HG03095 (cell line): Measurements from ENCODE around the gene TYROBP.
"Not testable (repeated sequence)": the region's sequence is repeated elsewhere in the genome, so short reads cannot be mapped to it uniquely, and the experiment has no call there.

Experiments
- ATAC-seq: cut with Tn5 transposase; IDR thresholded peaks from one replicate; pipeline ENCODE4 v1.9.1; 2021; ENCODE audit warnings: moderate library complexity; ENCODE audit not compliant: unreplicated experiment

The TYROBP gene

DNA sequence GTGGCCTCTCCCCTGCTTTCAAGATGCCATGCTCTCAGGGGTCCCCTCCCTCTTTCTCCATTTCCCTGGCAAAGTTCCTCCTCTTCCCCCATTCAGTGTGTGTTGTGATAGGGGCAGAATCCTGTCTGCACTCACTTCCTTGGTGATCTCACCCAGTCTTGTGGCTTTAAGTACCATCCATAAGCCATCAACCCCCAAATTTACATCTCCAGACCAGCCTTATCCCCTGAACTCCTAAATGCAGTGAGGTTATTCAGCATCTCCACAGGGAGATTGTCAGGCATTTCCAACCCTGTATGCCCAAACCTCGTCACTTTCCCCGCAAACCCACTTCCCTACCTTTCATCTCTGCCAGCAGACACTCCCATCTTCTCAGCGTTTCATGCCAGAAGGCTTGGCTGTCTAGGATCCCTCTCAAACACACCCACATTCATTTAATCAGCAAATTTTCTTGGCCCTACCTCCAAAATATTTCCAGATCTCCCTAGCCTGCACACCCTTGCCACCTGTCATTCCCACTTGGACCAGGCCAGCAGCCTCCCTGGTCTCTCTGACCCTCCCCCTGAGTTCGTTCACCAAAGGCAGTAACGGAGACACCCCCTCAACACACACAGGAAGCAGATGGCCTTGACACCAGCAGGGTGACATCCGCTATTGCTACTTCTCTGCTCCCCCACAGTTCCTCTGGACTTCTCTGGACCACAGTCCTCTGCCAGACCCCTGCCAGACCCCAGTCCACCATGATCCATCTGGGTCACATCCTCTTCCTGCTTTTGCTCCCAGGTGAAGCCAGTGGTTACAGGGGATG, 6.0 kb downstream of the TYROBP start, which contains the start of gene HCST:
Gene HCST, plus strand, starts transcription at position 676 of the 808 bp plus-strand sequence. Its CDS starts 65 bp downstream, at position 741.
- no peak for ATAC-seq

GRCh38 chr19:35901055-35901644, 6.9 kb downstream of the TYROBP start:
- ATAC-seq = no peak

- ATAC-seq = no peak
Measured at GRCh38 chr19:35899547-35900214, 8.4 kb downstream of the TYROBP start.

- no peak for ATAC-seq
Measured at GRCh38 chr19:35898499-35898809, 9.6 kb downstream of the TYROBP start.

- ATAC-seq = no peak
Measured at GRCh38 chr19:35897706-35898451, 10.2 kb downstream of the TYROBP start.

GRCh38 chr19:35896643-35897040, 11.5 kb downstream of the TYROBP start:
- ATAC-seq = no peak

DNA sequence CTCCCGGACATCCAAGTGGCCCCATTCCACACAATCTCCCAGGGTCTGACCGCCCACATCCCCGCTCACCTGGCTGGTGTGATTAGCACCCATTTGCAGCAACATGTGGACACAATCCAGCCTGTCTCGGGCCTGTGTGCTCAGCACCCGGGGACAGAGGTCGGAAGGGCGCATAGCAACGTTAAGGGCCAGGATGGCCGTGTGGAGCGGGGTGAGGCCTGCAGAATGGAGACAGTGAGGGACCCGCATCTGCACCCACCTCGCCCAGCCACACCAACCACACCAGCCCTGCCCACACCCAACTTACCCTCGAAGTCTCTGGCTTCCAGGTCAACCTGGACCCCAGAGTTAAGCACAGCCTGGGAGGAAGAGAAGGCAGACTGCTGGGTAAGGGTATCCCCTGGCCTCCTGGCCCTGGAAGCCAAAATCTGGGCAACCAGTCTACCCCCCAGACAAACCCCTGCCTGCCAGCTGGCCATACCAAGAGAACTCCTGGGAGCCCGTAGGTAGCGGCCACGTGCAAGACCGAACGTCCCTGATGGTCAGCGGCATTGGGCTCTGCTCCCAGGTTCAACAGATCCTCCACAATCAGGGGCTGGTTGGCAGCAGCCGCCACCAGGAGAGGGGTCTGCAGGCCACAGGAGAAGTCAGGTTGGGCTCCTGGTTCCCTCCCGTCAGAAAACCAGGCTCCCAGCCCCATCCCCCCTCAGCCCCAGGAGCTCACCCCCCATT, 12.0 kb downstream of the TYROBP start:
- no peak for ATAC-seq

DNA sequence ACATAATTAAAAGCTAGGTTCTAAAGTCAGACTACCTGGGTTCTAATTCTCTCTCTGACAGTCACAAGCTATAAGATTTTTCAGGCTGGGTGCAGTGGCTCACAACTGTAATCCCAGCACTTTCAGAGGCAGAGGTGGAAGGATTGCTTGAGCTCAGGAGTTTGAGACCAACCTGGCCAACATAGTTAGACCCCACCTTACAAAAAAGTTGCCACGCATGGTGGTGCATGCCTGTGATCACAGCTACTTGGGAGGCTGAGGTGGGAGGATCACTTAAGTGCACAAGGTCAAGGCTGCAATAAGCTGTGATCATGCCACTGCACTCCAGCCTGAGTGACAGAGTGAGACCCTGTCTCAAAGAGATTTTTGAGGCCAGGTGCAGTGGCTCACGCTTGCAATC, 13.8 kb downstream of the TYROBP start:
- no peak for ATAC-seq

- not testable (repeated sequence) for ATAC-seq
Measured at GRCh38 chr19:35891819-35892218, 16.3 kb downstream of the TYROBP start.

DNA sequence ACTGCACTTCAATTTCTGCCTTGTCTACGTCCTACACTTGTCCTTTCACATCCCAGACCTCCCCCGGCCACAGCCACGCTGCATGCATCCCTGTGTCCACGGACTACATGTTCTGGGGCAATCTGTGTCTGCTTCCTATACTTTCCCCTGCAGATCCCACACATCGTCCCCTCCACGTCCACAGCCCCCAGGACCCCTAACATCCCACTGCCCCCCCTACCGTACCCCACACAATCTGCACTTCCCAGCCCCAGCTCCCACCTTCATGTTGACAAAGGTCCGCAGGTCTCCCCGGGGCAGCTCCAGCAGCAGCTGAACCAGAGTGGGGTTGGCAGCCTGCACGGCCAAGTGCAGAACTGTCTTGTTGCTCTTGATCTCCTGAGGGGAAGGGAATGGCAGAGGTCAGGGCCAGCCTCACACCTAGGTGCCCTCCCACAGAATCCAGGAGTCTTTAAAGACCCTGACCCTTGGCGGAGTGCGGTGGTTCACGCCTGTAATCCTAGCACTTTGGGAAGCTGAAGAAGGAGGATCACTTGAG, 17.9 kb downstream of the TYROBP start:
- no peak for ATAC-seq

- ATAC-seq = no peak
Measured at GRCh38 chr19:35889370-35890112, 18.6 kb downstream of the TYROBP start.

- no peak for ATAC-seq
Measured at GRCh38 chr19:35888398-35888797, 19.7 kb downstream of the TYROBP start.

DNA sequence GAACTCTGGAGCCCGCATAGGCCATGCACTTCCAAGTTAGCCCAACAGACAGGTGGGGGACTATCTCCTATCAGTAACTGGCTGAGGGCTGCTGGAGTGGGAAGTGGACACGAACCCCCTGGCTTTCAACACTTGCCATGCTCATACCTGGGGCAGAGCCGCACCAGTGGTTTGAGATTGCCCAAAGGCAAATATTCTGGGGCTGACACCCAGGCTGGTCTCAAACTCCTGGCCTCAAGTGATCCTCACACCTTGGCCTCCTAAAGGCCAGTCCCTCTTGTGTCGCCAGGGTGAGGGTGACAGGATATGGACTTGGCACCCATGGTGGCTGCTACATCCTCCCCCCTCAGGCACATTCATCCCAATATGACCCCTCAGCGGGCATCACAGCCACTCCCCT, 20.9 kb downstream of the TYROBP start:
- no peak for ATAC-seq

GRCh38 chr19:35885904-35886303, 22.2 kb downstream of the TYROBP start:
- ATAC-seq = no peak

GRCh38 chr19:35885225-35885738, 22.8 kb downstream of the TYROBP start:
- no peak for ATAC-seq

DNA sequence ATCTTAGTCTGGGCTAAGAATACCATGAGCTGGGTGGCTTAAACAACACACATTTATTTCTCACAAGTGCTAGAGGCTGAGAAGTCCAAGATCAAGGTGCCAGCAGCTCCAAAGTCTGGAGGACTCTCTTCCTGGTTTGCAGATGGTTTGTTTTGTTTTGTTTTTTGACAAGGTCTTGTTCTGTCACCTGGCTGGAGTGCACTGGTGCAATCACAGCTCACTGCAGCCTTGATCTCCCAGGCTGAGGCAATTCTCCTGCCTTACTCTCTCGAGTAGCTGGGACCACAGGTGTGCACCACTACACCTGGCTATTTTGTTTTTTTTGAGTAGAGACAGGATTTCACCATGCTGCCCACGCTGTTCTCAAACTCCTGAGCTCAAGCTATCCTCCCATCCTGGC, 24.2 kb downstream of the TYROBP start:
- ATAC-seq = no peak

DNA sequence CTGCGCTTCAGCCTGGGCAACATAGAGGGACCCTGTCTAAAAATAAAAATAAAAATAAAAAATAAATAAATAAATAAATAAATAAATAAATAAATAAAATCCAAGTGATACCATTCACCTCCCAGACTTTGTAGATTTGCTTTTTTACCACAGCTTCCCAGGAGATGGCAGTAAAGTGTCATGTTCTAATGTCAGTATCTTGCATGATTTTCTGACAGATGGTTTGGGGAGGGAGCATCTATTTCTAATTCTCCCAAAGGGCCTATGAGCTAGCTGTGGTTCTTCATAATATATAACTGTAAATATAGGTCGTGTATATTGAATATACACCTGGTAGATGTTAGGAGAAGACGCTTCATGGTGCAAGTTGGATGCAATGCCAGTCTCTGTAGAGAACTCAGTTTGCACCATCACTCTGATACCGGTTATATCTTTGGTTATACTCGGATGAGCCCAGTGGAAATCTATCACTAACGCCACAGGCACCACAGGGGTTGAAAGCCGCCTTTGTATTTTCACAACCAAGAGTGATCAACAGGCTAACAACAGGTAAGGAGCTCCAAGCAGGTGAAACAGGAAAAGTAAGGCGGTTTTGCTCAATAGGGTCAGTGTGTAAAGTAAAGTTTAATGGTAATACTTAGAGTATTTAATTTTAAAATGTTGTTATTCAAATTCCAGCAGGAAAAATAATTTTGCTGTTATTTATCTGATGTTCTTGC, 25.8 kb downstream of the TYROBP start:
- ATAC-seq = no peak

GRCh38 chr19:35879770-35880317, 28.3 kb downstream of the TYROBP start:
- ATAC-seq = no peak

DNA sequence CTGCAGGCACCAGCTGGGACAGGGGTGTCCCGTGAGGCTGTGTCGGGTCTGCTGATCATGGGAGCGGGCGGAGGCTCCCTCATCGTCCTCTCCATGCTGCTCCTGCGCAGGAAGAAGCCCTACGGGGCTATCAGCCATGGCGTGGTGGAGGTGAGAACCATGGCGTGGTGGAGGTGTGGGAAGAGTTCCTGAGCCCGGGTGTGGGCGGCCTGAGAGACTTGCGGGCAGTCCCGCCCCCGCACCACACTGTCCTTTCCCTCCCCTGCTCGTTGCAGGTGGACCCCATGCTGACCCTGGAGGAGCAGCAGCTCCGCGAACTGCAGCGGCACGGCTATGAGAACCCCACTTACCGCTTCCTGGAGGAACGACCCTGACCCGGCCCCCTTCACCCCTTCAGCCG, 29.0 kb downstream of the TYROBP start:
- no peak for ATAC-seq
